GM12878 (cell line): ENCODE data around the gene KATNA1. TPM values are rescaled to one million over a fixed set of nuclear protein-coding genes. Genes with fewer than 3 reads are reported as not detected.

Source experiments
- BCL11A ChIP-seq: IDR thresholded peaks from 2 replicates; pipeline ENCODE4 v1.6.1; 2011; ENCODE audit warnings: low read depth, low read length
- EZH2 ChIP-seq: IDR thresholded peaks from 2 replicates; pipeline ENCODE4 v1.6.1; 2012; ENCODE audit warnings: low read depth, mild to moderate bottlenecking, control low read depth, inconsistent platforms, low read length, borderline replicate concordance; ENCODE audit not compliant: control insufficient read depth
- FOXK2 ChIP-seq: fragments of 450-650 bp; IDR thresholded peaks from 2 replicates; pipeline ENCODE4 v1.6.1; 2017; ENCODE audit warnings: mild to moderate bottlenecking, moderate library complexity
- GABPA ChIP-seq: IDR thresholded peaks from 2 replicates; pipeline ENCODE4 v1.6.1; 2014; ENCODE audit warnings: antibody characterized with exemption, low read depth, mild to moderate bottlenecking, inconsistent platforms
- HDAC6 ChIP-seq: fragments of 200-600 bp; sonication (generic); IDR thresholded peaks from one replicate; pipeline ENCODE4 v1.8.0; 2017; ENCODE audit warnings: antibody characterized with exemption; ENCODE audit not compliant: unreplicated experiment
- KDM1A ChIP-seq: fragments of 200-600 bp; sonication (generic); IDR thresholded peaks from 2 replicates; pipeline ENCODE4 v1.6.1; 2016; ENCODE audit warnings: borderline replicate concordance
- MEF2A ChIP-seq: IDR thresholded peaks from 2 replicates; pipeline ENCODE4 v1.6.1; 2011; ENCODE audit warnings: low read depth, mild to moderate bottlenecking, low read length, moderate library complexity; ENCODE audit not compliant: insufficient read depth
- POLR2A ChIP-seq: IDR thresholded peaks from 2 replicates; pipeline ENCODE4 v1.6.1; 2011; ENCODE audit warnings: low read depth, mild to moderate bottlenecking, low read length
- POU2F2 ChIP-seq: IDR thresholded peaks from 3 replicates; pipeline ENCODE4 v1.6.1; 2011; ENCODE audit warnings: low read depth, mild to moderate bottlenecking, low read length, borderline replicate concordance
- RAD51 ChIP-seq: fragments of 450-650 bp; IDR thresholded peaks from 2 replicates; pipeline ENCODE4 v1.6.1; 2016; ENCODE audit warnings: moderate library complexity, mild to moderate bottlenecking, inconsistent platforms
- SMAD1 ChIP-seq: fragments of 450-650 bp; IDR thresholded peaks from 2 replicates; pipeline ENCODE4 v1.6.1; 2018; ENCODE audit warnings: mild to moderate bottlenecking, low read depth; ENCODE audit not compliant: partially characterized antibody
- SMC3 ChIP-seq: IDR thresholded peaks from 2 replicates; pipeline ENCODE4 v1.6.1; 2011; ENCODE audit warnings: low read length, improper control_type of control experiment, borderline replicate concordance
- SUPT20H ChIP-seq: IDR thresholded peaks from 2 replicates; pipeline ENCODE4 v1.6.1; 2011; ENCODE audit warnings: low read depth, mild to moderate bottlenecking, low read length, moderate library complexity, borderline replicate concordance; ENCODE audit not compliant: control insufficient read depth
- TARDBP ChIP-seq: IDR thresholded peaks from 2 replicates; pipeline ENCODE4 v1.6.1; 2016; ENCODE audit warnings: borderline replicate concordance
- polyA plus RNA-seq, 11 experiments: library from polyadenylated mRNA; depleted of rRNA in 4 of 11; unstranded in 6 of 11; stranded (reverse) in 5 of 11; fragments of >200 nt; fragmentation: Nextera tagmentation in 4 of 11; fragmentation: Illumina TruSeq in 1 of 11; extraction: Ambion mirVana in 4 of 11; extraction: Trizol in 1 of 11; gene quantifications; 1 replicate in 1 of 11; 2 replicates in 10 of 11; pipeline versions ENCODE4 v1.2.1 to v1.2.3, GENCODE V29; 2011 to 2016; ENCODE audit warnings: inconsistent platforms in 2 of 11, missing spikeins in 2 of 11, low read depth in 1 of 11
- total RNA-seq, 4 experiments: library from RNA; depleted of rRNA in 3 of 4; stranded (reverse); fragments of >200 nt in 3 of 4; fragmentation: Illumina TruSeq in 1 of 4; extraction: Trizol in 1 of 4; gene quantifications; 2 replicates each; pipeline versions ENCODE4 v1.2.1 to v1.2.3, GENCODE V29; 2013 to 2021
- TF ChIP-seq, protein P1 (sequence below): IDR thresholded peaks from 2 replicates; pipeline ENCODE4 v1.6.1; 2012; ENCODE audit warnings: low read depth, low read length, improper control_type of control experiment
- TF ChIP-seq, protein P2 (sequence below): fragments of 450-650 bp; IDR thresholded peaks from 2 replicates; pipeline ENCODE4 v1.6.1; 2016; ENCODE audit warnings: mild to moderate bottlenecking, moderate library complexity, borderline replicate concordance
- TF ChIP-seq, protein P3 (sequence below): fragments of 450-650 bp; IDR thresholded peaks from 2 replicates; pipeline ENCODE4 v1.6.1; 2017; ENCODE audit warnings: mild to moderate bottlenecking, moderate library complexity
- TF ChIP-seq, protein P4 (sequence below): fragments of 450-650 bp; IDR thresholded peaks from 2 replicates; pipeline ENCODE4 v1.6.1; 2016; ENCODE audit warnings: mild to moderate bottlenecking

The KATNA1 gene
- total and polyA plus RNA-seq, 10 of the 15 experiments (the other 5 are each of a cell fraction or from before 2014, with no cell fraction given) = 15.4 to 35.3 (median 25.1) TPM

- TF ChIP-seq, protein P1, sequence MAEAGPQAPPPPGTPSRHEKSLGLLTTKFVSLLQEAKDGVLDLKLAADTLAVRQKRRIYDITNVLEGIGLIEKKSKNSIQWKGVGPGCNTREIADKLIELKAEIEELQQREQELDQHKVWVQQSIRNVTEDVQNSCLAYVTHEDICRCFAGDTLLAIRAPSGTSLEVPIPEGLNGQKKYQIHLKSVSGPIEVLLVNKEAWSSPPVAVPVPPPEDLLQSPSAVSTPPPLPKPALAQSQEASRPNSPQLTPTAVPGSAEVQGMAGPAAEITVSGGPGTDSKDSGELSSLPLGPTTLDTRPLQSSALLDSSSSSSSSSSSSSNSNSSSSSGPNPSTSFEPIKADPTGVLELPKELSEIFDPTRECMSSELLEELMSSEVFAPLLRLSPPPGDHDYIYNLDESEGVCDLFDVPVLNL = peak; percentile 69
- peak; percentile 26 for TF ChIP-seq HDAC6
- 0 out of 2 replicates have a peak, but pooled peaks have one; percentile 43 for TF ChIP-seq FOXK2
- no peak for TF ChIP-seq MEF2A
- TF ChIP-seq RAD51 = no peak
- peak; percentile 42; the same call in 1 of the 3 replicates for TF ChIP-seq POU2F2
- TF ChIP-seq SUPT20H = no peak
- TF ChIP-seq, protein P2, sequence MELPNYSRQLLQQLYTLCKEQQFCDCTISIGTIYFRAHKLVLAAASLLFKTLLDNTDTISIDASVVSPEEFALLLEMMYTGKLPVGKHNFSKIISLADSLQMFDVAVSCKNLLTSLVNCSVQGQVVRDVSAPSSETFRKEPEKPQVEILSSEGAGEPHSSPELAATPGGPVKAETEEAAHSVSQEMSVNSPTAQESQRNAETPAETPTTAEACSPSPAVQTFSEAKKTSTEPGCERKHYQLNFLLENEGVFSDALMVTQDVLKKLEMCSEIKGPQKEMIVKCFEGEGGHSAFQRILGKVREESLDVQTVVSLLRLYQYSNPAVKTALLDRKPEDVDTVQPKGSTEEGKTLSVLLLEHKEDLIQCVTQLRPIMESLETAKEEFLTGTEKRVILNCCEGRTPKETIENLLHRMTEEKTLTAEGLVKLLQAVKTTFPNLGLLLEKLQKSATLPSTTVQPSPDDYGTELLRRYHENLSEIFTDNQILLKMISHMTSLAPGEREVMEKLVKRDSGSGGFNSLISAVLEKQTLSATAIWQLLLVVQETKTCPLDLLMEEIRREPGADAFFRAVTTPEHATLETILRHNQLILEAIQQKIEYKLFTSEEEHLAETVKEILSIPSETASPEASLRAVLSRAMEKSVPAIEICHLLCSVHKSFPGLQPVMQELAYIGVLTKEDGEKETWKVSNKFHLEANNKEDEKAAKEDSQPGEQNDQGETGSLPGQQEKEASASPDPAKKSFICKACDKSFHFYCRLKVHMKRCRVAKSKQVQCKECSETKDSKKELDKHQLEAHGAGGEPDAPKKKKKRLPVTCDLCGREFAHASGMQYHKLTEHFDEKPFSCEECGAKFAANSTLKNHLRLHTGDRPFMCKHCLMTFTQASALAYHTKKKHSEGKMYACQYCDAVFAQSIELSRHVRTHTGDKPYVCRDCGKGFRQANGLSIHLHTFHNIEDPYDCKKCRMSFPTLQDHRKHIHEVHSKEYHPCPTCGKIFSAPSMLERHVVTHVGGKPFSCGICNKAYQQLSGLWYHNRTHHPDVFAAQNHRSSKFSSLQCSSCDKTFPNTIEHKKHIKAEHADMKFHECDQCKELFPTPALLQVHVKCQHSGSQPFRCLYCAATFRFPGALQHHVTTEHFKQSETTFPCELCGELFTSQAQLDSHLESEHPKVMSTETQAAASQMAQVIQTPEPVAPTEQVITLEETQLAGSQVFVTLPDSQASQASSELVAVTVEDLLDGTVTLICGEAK = no peak; the same call in 1 of the 2 replicates
- peak; percentile 66; the same call in 1 of the 2 replicates for TF ChIP-seq TARDBP
- no peak for TF ChIP-seq SMAD1
- TF ChIP-seq POLR2A = peak; percentile 97
- peak; percentile 30; the same call in 1 of the 2 replicates for TF ChIP-seq BCL11A
- TF ChIP-seq, protein P3, sequence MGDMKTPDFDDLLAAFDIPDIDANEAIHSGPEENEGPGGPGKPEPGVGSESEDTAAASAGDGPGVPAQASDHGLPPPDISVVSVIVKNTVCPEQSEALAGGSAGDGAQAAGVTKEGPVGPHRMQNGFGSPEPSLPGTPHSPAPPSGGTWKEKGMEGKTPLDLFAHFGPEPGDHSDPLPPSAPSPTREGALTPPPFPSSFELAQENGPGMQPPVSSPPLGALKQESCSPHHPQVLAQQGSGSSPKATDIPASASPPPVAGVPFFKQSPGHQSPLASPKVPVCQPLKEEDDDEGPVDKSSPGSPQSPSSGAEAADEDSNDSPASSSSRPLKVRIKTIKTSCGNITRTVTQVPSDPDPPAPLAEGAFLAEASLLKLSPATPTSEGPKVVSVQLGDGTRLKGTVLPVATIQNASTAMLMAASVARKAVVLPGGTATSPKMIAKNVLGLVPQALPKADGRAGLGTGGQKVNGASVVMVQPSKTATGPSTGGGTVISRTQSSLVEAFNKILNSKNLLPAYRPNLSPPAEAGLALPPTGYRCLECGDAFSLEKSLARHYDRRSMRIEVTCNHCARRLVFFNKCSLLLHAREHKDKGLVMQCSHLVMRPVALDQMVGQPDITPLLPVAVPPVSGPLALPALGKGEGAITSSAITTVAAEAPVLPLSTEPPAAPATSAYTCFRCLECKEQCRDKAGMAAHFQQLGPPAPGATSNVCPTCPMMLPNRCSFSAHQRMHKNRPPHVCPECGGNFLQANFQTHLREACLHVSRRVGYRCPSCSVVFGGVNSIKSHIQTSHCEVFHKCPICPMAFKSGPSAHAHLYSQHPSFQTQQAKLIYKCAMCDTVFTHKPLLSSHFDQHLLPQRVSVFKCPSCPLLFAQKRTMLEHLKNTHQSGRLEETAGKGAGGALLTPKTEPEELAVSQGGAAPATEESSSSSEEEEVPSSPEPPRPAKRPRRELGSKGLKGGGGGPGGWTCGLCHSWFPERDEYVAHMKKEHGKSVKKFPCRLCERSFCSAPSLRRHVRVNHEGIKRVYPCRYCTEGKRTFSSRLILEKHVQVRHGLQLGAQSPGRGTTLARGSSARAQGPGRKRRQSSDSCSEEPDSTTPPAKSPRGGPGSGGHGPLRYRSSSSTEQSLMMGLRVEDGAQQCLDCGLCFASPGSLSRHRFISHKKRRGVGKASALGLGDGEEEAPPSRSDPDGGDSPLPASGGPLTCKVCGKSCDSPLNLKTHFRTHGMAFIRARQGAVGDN = peak; percentile 94
- TF ChIP-seq, protein P4, sequence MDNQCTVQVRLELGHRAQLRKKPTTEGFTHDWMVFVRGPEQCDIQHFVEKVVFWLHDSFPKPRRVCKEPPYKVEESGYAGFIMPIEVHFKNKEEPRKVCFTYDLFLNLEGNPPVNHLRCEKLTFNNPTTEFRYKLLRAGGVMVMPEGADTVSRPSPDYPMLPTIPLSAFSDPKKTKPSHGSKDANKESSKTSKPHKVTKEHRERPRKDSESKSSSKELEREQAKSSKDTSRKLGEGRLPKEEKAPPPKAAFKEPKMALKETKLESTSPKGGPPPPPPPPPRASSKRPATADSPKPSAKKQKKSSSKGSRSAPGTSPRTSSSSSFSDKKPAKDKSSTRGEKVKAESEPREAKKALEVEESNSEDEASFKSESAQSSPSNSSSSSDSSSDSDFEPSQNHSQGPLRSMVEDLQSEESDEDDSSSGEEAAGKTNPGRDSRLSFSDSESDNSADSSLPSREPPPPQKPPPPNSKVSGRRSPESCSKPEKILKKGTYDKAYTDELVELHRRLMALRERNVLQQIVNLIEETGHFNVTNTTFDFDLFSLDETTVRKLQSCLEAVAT = peak; percentile 78
- no peak for TF ChIP-seq KDM1A
- peak; percentile 75 for TF ChIP-seq GABPA
- TF ChIP-seq EZH2 = no peak
- TF ChIP-seq SMC3 = peak; percentile 10; the same call in 1 of the 2 replicates
Observed at GRCh38 chr6:149648148-149649145, at the start of gene KATNA1 (continued).
